GDM1 (cell line): Measurements from ENCODE around the gene CD9.

Source experiments
- DNase-seq: peaks from one replicate; lab custom pipeline; 2025; lab: John Stamatoyannopoulos, UW

The CD9 gene

GRCh38 chr12:6221146-6221545 is 20.9 kb downstream of the CD9 start:
- DNase-seq, result no peak

GRCh38 chr12:6222078-6222654 is 22.0 kb downstream of the CD9 start:
- no peak for DNase-seq

- DNase-seq, result no peak
Measured at GRCh38 chr12:6223545-6223944, 23.3 kb downstream of the CD9 start.

- no peak for DNase-seq
Measured at GRCh38 chr12:6224550-6224949, 24.4 kb downstream of the CD9 start.

GRCh38 chr12:6225630-6226001 is 25.4 kb downstream of the CD9 start:
- DNase-seq, result no peak

GRCh38 chr12:6226002-6226678 is 25.9 kb downstream of the CD9 start:
- DNase-seq, result no peak

- DNase-seq, result no peak
Measured at GRCh38 chr12:6226679-6227051, 26.5 kb downstream of the CD9 start.

- no peak for DNase-seq
Measured at GRCh38 chr12:6228535-6229223, 28.5 kb downstream of the CD9 start.

GRCh38 chr12:6229224-6230218 is 29.3 kb downstream of the CD9 start:
- DNase-seq, result no peak

- DNase-seq, result no peak
Measured at GRCh38 chr12:6230321-6231110, 30.3 kb downstream of the CD9 start.

GRCh38 chr12:6231359-6232268 is 31.4 kb downstream of the CD9 start:
- DNase-seq, result no peak

- no peak for DNase-seq
Measured at GRCh38 chr12:6233121-6233971, 33.1 kb downstream of the CD9 start.

- DNase-seq, result no peak
Measured at GRCh38 chr12:6234214-6234613, 34.0 kb downstream of the CD9 start.

- DNase-seq, result no peak
Measured at GRCh38 chr12:6234906-6235305, 34.7 kb downstream of the CD9 start.

GRCh38 chr12:6235499-6235898 is 35.3 kb downstream of the CD9 start:
- DNase-seq, result no peak

- DNase-seq, result no peak
Measured at GRCh38 chr12:6235906-6236640, 35.9 kb downstream of the CD9 start.

GRCh38 chr12:6236641-6236940 is 36.4 kb downstream of the CD9 start:
- no peak for DNase-seq

- DNase-seq, result no peak
Measured at GRCh38 chr12:6237830-6238229, 37.6 kb downstream of the CD9 start.

GRCh38 chr12:6238875-6239274 is 38.7 kb downstream of the CD9 start:
- DNase-seq, result no peak
